GM10248 (cell line): ENCODE measurements around the gene GIT2.
A peak's percentile ranks its signal among the peaks of the same experiment; 100 is the strongest.

Experiments used
- CTCF ChIA-PET: fragments of 300-600 bp; sonication (Branson Sonifier 250); formaldehyde crosslinking; extraction: SDS; loops from one replicate; lab custom pipeline; 2021; ENCODE audit warnings: antibody characterized with exemption; lab: Yijun Ruan, JAX
- POLR2A ChIA-PET: fragments of 350-650 bp; sonication (Branson Sonifier 250); formaldehyde crosslinking; extraction: SDS; loops from one replicate; lab custom pipeline; 2020; ENCODE audit warnings: antibody characterized with exemption; lab: Yijun Ruan, JAX
- DNase-seq: peaks from one replicate; pipeline ENCODE4 v3.0.0; 2012; ENCODE audit errors: extremely low spot score
- TF ChIP-seq, protein P1 (sequence below): IDR thresholded peaks from 2 replicates; pipeline ENCODE4 v1.5.1; 2012; ENCODE audit warnings: mild to moderate bottlenecking, low read depth; ENCODE audit errors: extremely low read depth, missing control alignments, control extremely low read depth

Gene GIT2

DNA sequence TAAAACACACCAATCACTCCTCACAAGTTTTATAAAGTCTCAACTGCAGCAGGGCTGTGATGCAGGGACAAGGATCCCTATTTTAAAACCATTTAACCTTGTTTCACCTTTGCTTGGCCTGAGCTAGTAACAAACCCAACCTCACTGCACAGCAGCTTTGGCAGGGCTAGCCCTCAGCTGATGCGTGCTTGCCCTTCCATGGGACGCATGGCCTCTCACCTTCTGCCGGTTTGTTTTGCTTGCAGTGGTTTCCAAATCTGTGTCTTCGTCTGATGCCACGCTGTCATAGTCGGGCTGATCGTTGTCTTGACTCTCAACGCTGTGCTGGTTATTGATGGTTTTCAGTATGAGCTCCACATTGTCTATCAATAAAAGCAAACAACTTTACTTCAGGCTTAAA, 43.3 kb downstream of the GIT2 start:
- no peak for DNase-seq
- ChIA-PET CTCF (interaction anchor here (1.2 kb wide), 1 partner anchor 22 kb away, joined by 3 read pairs; no protein-coding TSS in a partner anchor), POLR2A (no interaction called here)
- TF ChIP-seq, protein P1, sequence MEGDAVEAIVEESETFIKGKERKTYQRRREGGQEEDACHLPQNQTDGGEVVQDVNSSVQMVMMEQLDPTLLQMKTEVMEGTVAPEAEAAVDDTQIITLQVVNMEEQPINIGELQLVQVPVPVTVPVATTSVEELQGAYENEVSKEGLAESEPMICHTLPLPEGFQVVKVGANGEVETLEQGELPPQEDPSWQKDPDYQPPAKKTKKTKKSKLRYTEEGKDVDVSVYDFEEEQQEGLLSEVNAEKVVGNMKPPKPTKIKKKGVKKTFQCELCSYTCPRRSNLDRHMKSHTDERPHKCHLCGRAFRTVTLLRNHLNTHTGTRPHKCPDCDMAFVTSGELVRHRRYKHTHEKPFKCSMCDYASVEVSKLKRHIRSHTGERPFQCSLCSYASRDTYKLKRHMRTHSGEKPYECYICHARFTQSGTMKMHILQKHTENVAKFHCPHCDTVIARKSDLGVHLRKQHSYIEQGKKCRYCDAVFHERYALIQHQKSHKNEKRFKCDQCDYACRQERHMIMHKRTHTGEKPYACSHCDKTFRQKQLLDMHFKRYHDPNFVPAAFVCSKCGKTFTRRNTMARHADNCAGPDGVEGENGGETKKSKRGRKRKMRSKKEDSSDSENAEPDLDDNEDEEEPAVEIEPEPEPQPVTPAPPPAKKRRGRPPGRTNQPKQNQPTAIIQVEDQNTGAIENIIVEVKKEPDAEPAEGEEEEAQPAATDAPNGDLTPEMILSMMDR = no peak

DNA sequence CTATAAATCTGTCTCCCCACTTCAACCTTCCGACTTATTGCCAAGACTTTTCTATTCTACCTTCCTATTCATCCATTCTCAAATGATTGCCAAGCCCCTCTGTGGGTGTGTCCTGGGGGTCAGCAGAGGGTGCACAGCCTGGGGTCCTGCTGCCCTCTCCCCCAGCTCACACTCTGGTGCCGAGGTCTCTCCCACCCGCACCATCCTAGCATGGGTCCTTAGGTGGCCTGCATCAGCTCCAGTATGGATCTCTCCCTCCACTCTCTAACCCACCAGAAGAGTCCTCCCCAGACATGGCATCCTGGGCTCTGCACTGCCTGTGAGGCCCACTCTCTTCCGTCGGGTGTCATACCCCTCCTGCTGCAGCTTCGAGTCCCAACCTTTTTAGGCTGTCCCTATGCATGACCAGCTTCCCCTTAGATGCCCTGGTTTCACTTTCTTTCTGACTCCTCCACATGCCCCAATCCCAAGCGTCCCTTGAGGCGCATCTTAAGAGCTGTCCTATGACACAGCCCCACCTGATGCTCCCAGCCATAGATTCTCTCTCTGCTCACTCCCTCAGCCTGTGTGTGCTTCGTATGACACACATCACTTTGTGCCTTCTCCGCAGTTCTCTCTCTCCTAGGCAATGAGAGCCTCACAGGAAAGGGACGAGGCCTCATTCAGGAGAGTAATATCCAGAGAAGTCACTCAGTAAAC, 43.9 kb downstream of the GIT2 start:
- DNase-seq = peak; percentile 45
- POLR2A ChIA-PET = no interaction called here
- TF ChIP-seq, protein P1 = no peak
- CTCF ChIA-PET = interaction anchor here (1.2 kb wide), 1 partner anchor 22 kb away, joined by 3 read pairs; no protein-coding TSS in a partner anchor

DNA sequence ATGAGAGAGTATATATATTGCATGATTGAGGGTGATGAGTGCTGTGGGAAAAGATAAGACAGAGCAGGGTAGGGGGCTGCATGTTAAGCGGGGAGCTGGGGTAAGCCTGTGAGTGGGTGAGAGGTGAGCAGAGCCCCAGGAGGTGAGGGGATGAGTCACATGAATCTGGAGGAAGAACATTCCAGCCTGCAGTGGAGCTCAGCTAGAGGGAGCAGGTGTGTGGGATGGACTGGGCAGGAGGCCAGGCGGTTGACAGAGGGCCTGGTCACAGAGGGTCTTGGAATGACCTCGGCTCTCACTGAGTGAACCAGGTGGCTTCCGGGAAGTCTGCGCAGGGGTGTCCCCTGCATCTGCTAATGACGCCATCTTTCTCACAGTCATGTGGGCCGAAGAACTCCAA, 44.4 kb downstream of the GIT2 start:
- ChIA-PET CTCF (interaction anchor here (1.2 kb wide), 1 partner anchor 23 kb away, joined by 3 read pairs; no protein-coding TSS in a partner anchor), POLR2A (no interaction called here)
- TF ChIP-seq, protein P1 = no peak
- DNase-seq = no peak

DNA sequence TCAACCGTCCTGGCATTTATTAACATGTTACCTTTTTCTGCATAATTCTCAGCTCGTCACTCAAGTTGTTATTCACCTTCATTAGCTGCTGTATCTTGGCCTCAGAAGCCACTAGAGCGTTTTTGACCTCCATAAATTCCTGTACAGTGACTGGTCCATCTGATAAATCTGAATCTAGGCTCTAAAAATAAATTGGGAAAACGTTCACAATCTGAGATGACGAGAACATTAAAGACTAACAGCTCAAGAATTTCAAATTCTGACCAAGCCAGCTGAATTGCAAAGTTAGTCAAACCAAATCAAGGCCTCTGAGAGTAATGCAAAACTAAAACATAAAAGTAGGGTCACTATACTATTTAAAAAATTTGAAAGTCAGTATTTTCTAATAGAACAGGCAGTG, 45.0 kb downstream of the GIT2 start:
- CTCF ChIA-PET = no interaction called here
- TF ChIP-seq, protein P1 = no peak

DNA sequence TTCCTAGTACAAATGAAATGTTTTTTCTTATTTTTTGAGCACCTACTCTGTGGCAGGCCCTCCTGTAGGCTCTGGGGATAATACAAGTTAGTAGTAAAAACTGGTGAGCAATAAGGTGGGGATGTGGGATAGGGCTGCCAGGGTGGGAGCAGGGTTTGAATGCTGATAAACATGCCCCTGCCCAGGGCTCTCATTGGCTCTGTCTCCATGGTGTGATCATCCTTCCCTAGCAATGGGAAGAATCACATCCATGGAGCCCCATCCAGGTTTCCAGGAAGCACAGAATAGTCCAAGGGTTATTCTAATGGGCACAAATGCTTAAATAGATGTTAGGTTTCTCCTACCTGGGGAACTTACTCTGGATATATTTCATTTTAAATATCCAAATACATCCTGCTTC, 45.5 kb downstream of the GIT2 start:
- TF ChIP-seq, protein P1 = no peak
- CTCF ChIA-PET = interaction anchor here (0.9 kb wide), 1 partner anchor 11 kb away, joined by 3 read pairs; no protein-coding TSS in a partner anchor
- DNase-seq = no peak
- POLR2A ChIA-PET = no interaction called here

More for the DNA sequence above, 45.0 kb downstream of the GIT2 start:
- DNase-seq = no peak
- POLR2A ChIA-PET = no interaction called here

DNA sequence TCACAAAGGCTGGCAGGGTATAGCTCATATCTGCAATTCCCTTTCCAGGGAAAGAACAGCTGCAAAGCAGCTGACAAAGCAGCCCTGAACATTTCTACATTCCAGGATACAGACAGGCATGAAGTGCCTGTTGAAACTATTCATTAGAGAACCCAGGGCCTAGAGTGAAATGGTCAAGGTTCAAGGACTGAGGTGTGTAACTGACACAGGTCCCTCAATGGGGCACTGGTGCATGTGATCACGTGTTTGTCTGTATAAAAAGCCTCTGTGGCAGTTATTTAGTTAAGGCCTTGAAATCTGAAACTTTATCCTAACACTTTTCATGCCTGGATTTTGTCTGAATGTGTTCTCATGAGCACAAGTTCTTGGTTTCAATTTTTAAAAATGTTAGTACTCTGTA, 47.1 kb downstream of the GIT2 start:
- POLR2A ChIA-PET = no interaction called here
- TF ChIP-seq, protein P1 = no peak
- no peak for DNase-seq
- CTCF ChIA-PET = no interaction called here
